Stimulated activated CD8-positive, alpha-beta memory T cell treated with anti-CD3 and anti-CD28 coated beads, Interleukin-4, amount 100 ng/mL, for 48 hours (primary cell): Measurements from ENCODE around the gene MARK3.

Experiments
- DNase-seq: peaks from one replicate; pipeline ENCODE4 v3.0.0-alpha.2; 2020

Gene MARK3

DNA sequence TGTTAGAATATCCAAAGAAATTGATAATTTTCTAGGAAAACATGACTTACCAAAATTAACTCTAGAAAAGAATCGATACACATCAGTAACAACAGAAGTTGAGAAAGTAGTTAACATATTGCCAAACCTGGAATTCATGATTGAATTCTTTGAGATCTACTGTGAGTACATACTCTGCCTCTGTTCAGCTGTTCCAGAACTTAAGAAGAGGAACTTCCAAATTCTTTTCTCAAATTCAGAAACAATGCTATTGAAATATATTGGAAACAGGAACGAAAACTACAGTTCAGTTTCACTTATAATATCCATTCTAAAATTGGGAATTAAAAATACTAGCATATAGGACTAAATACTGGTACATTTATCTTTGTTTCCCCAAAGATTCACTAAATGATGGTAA, 57.9 kb downstream of the MARK3 start:
- DNase-seq: no peak

DNA sequence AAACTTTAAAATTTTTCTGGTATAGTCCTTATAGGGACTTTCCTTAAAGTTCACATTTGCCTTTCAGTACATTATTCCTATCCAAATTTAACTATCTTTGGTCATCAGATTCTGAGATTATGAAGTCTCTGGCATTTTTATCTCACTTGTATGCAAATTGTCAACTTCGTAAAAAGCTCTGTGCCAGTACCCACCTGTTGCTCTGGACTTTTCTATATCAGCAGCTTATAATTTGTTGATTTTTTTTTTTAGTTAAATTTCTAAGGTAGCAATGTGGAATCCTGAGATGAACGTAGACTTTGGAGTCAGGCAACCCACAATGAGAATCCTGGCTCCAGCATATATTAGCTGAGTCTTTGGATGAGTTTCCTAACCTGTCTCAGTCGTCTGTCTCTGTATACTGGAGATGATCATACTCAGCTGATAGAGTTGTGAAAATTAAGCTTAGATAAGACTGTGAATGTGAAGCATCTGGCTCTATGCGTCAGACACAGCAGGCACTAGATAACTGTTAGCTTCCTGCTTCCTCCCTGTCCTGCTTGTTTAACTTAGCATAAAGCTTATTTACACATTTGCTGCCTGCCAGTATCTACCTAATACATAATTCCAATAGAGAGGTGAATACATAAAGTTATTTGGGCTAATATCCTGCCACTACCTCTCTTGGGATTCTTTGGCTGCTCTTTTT, 59.8 kb downstream of the MARK3 start:
- no peak for DNase-seq

DNA sequence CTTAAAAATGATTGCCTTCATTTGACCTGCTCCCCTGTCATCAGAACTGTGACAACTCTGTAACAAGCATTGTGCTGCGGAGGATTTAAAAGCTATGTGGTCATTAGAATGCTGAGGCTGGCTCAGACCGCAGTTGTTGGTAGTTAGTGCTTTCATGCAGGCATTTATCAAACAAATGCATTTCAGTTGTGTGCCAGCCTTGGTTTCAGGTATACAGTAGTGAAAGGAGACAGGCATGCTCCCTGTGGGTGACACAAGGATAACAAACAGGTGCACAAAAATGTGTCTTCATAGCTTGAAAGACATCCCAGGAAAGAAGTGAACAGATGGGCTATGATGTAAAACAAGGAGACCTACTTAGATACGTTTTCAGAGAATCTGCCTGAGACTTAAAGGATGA, 60.6 kb downstream of the MARK3 start:
- DNase-seq: no peak

DNA sequence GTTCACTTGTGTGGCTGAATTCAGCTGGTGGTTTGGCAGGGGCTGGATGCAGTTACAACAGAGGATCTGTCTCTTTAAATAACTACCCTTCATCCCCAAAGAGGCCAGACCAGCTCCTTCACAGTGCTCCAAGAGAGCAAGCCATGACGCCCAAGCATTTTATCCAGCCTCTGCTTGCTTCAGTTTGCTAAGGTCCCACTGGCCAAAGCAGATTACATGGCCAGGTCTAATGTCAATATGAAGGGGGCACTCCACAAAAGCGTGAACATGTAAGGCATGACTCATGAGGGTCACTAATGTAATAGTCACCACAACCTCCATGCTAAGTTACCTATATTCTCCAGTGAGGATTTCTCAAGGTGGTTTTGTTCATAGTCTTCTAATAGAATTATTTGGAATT, 62.9 kb downstream of the MARK3 start:
- no peak for DNase-seq

DNA sequence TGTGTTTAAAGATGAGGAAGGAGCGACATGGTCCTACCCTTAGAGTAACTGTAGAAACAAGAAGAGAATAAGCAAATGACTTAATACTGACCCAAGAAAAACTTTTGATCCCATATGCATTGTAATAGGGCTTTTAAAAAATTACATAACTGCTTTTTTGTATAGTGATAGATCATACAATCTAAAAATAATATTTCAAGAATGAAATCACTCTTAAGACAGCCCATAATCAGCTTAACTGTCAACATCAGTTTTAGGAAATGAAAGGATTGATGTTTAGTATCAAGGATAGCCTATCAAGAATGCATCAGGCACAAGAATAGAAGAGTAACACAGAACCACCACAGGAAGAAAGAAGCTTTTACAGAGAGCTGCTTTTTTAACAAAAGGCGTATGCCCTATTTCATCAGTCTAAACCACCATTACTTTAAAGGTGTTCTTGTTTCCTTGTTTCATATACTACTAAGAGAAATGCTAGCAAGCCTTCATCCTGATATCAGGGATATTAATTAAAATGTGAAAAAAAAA, 64.5 kb downstream of the MARK3 start:
- no peak for DNase-seq

DNA sequence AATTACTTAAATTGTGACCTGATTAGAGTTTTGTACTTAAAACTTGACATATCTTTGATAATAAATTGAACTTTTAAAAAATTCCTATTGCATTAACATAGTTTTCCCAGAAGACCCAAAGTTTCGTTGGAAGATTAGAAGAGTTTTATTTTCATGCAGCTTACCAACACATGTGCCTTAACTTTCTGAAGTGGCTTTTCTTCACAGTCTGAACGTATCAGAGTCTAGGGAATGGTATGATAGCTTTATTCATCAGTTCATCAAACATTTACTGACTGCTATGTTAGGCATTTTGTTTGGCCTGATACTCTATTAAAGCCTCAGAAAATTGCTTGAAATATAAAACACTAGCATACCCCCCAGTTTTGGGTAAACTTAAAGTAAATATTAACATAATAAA, 65.2 kb downstream of the MARK3 start:
- DNase-seq: no peak

DNA sequence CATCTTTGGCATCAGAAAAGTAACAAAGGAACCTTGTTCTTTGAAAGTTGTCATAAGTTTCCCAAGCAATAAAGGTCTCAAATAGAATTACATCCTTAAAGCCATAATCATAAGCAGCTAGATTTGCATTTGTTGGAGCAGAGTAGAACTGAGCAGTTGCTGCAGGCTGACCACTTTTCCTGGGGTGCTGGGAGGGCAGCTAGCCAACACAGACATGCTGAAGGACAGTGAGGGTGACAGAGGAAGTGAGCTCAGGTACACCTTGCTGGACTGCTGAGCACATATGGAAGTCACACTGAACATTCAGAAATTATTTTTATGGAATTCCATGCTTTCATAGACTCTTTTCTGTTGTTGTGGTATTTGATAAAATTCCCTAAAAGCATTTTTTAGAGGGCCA, 66.2 kb downstream of the MARK3 start:
- DNase-seq: no peak

DNA sequence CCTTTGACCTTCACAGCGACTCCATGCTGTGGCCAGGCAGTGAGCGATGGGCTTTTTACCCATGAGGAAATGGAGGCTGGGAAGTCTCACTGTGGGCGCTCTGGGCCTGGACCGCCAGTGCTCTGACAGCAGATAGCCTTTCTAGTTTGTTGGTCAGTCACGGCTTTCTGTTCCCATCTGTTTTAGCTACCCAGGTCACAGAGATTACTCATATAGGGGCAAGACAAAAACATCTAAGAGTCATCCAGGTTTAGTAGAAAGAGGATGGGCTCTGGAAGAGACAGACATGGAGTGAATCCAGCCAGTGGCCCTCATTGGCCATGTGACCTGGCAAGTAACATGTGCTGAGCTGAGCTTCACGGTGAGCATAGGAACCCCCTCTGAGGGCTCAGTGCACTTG, 68.6 kb downstream of the MARK3 start:
- no peak for DNase-seq

DNA sequence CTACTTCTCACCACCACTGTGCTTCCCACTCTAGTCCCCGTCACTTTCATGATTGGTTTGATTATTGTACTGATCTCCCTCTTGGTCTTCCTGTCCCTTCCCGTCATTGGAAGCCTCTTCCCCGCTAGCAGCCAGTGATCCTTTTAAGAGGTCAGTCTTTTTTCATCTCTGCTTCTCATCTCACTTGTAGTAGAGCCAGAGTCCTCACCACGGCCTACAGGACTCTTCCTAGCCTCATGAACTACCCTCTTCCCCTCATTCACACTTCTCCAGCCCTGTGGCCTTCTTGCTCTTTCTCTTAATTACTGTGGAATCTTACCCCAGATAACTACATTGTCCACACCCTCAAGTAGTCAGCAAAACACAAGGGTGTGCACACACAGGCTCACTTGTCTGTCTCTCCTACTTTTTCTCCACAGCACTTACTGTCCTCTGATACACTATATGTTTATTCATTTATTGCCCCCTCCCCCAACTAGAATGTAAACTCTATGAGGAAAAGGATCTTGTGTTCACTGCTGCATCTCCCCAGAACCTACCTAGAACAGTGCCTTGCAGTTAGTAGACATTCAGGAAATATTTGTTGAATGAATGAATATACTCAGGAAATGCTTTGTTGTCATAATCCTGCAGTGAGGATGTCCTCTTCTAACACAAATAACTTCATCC, 71.1 kb downstream of the MARK3 start:
- no peak for DNase-seq

DNA sequence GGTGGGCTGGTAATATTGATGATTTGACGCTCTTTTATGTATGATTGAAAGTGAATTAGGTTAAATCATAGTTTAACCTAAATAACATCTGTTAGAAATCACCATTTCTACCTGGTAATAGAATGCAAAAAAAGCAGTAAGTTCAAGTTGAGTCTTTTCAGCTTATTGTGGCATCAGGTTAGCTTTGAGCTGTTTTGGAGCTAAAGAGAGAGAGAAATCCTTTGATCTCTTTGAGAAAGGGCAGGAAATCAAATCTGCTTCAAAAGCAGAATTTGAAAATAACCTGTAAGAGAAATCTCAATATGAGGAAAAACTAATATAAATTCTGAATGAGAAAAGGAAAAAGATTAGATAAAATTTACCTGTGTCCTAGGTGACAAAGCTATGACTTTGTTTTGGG, 75.2 kb downstream of the MARK3 start:
- no peak for DNase-seq

DNA sequence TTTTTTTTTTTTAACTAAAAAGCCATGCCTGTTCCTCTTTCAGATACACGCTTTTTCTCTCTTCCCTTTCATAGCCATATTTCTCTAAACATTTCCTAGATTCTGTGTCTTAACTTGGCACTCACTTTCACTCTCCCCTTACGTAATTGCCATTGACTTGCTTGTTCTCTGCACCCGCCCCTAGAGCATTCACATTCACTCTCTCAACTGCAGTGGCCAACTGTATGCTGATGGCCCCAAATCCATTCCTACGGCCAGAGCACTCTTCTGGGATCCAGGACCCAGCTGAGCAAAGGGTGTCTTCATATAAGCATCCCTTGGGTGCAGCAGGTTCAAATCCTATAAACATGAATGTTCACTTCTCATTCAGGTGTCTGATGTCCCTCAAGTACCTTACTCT, 77.9 kb downstream of the MARK3 start:
- DNase-seq: no peak

DNA sequence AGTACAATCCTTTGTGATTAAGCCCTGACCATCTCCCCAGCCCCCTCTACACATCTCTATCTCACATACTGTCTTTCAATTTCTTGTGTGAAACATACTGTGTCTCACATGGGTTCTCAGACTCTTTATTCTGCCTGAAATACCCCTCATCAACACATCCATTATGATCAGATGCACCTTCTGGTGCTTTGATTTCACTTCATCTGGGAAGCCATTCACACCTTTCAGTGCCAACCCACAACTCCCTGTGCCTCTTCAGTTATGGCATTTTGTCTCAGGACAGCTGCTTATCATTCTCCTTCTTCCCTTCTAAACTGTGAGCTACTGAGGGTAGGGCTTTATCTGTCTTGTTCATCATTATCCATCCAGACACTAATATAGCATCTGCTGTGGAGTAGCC, 78.6 kb downstream of the MARK3 start:
- DNase-seq: no peak

DNA sequence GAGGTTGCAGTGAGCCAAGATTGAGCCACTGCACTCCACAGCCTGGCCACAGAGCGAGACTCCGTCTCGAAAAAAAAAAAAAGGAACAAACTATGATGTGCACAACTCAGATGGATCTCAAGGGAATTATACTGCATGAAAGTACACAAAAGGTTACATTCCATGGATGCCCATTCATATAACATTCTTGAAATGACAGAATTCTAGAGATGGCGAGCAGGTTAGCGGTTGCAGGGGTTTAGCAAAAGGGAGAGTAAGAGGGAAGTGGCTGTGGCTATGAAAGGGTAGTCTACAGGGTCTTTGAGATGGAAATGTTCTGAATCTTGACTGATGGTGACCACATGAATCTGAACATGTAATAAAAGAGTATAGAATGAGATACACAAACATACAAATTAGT, 87.7 kb downstream of the MARK3 start:
- no peak for DNase-seq

DNA sequence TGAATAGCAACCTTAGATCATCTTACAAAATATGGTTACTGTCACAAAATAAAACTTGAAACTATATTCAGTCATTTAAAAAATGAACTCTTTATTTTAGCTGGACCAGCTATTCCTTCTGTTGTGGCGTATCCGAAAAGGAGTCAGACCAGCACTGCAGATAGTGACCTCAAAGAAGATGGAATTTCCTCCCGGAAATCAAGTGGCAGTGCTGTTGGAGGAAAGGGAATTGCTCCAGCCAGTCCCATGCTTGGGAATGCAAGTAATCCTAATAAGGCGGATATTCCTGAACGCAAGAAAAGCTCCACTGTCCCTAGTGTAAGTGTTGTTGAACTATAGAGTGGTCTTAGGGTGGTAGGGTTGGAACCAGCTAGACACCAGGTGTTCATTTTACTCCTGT, 89.7 kb downstream of the MARK3 start:
- no peak for DNase-seq

DNA sequence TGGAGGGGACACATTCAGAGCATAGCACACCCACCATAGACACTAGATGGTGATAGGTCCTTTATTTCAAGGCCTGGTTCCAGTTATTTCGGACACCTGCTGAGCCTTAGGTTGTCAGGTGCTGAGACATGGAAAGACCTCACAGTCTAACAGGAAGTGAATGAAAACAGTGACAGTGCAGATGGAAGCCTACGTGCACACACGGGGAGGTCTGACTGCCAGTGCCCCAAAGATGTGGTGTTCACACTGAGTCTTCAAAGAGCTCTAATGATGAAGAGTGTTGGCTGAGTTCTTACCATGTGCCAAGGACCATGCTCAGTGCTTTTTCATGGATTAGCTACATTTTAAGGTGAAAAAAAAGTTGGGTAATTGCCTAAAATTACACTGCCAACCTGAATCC, 90.8 kb downstream of the MARK3 start:
- no peak for DNase-seq

DNA sequence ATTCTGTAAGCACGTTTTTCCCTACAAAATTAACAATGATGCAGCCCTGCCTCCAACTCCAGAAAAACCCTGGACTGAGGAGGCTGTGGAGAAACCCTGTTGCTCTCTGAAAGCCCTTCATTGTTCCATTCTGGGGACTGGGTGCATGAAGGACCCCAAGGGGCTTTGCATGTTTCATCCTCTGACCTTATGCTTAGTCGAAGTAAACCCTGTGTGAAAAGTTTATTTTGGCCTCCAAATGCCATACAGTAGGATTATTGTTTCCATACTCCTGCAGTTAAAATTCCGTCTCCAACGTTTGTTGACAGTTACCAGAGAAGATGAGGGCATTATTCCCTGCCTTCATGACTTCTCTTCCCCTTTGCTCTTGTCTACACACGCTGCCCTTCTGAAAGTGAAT, 91.4 kb downstream of the MARK3 start:
- no peak for DNase-seq

DNA sequence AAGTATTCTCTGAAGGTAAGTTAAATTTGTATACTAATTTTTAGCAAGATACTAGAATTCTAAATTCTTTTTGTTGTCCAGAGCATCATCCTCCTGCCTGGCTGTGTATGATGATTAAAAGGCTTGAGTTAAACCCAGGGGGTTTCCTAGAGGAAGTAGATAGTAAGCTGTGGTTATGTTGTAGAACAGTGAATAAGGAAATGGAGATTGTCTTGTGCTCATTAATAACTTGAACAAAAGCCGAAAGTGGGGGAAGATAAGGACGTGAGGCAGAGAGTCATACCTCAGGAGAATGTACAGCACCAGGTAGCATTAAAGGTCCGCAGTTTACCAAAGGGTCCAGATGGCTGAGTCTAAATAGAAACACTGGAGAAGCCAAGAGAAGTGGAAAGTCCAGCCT, 95.4 kb downstream of the MARK3 start:
- DNase-seq: no peak

DNA sequence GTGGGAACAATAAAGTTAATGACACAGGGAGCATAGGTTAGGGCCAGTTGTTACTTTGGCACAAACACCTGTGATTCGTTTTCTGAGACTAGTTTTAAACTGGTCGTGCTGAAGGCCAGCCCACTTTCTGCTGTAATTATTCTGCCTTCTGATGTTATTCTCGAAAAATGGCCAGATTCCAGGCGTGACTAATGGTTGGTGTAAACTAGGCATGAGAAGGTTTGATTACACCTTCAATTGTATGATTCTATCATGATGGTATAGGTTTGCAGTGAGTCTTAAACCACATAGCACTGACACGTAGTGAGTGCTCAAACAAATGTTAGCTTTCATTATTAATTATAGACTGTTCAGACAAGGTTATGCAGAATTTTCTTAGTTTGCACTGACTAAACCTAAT, 98.4 kb downstream of the MARK3 start:
- no peak for DNase-seq

DNA sequence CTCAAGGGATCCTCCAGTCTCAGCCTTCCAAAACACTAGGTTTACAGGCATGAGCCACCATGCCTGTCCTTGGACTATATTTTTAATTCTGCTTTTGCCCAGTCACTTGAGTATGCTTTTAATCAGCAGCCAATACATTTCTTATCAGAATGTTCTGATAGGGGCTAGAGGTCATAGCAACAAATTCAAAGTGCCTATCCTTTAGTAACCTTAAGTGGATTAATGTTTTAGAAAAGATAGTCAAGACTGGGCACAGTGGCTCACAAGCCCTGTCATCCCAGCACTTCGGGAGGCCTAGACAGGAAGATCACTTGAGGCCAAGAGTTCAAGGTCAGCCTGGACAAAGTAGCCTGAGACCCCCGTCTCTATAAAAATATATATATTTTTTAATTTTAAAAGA, 100.3 kb downstream of the MARK3 start:
- DNase-seq: no peak

DNA sequence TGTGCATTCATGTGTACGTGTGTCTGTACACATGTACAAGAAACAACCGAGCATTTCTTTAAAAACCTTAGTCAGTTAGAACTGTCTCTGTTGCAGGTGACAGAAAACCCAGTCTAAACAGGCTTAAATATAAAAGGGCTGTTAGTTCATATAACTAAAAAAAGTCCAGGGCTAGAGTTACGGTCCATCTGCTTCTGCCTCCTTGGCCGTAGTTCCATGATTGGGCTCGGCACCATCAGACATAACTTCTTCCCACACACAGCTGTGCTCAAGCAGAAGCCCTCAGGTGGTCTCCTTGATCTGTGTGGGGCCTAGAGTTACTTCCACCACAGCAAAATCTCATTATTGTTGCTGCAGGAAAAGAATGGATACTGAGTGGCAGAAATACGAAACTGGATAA, 102.9 kb downstream of the MARK3 start:
- no peak for DNase-seq

DNA sequence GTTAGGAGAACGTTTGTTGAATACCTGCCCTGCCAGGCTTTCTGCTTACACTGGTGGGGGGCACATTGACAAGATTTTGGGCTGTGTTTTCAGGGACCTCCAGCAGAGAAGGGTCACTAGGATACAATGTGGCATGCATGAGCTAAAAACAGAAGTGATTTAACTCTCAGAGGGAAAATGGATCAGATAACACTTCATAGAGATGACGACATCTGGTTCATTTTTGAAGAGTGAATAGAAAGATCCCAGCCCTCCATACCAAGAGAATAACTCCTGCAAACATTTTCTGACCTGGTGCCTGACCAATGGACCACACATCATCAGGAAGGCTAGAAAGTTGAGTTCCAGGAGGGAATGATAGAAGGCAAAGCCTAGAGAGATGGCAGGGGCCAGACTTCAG, 103.7 kb downstream of the MARK3 start:
- DNase-seq: no peak

DNA sequence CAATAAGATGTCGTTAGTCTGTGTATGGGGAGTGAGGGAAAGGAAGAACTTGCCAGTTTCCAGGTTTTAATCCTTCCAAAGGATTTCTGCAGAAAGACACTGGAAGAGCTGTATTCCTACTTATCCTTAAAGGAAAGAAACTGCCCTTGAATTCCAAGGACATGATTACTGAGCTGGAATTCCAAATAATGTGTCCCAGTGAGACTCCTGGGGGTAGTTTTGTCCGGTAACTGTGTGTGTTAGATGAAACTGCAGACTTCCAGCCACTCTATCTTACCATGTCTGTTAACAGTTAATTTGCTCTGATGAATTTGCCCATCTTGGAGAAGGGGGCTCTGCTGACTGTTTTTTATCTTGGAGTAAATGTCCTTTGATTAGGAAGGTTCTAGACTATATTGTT, 104.4 kb downstream of the MARK3 start:
- DNase-seq: no peak

DNA sequence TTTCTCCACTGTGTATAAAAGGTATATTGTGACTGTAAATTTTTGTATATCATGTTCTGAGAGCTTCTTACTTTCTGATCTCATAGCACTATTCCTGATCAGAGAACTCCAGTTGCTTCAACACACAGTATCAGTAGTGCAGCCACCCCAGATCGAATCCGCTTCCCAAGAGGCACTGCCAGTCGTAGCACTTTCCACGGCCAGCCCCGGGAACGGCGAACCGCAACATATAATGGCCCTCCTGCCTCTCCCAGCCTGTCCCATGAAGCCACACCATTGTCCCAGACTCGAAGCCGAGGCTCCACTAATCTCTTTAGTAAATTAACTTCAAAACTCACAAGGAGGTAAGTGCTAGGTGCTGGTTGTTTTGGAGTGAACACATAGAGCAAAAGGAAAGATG, 106.5 kb downstream of the MARK3 start:
- DNase-seq: no peak

DNA sequence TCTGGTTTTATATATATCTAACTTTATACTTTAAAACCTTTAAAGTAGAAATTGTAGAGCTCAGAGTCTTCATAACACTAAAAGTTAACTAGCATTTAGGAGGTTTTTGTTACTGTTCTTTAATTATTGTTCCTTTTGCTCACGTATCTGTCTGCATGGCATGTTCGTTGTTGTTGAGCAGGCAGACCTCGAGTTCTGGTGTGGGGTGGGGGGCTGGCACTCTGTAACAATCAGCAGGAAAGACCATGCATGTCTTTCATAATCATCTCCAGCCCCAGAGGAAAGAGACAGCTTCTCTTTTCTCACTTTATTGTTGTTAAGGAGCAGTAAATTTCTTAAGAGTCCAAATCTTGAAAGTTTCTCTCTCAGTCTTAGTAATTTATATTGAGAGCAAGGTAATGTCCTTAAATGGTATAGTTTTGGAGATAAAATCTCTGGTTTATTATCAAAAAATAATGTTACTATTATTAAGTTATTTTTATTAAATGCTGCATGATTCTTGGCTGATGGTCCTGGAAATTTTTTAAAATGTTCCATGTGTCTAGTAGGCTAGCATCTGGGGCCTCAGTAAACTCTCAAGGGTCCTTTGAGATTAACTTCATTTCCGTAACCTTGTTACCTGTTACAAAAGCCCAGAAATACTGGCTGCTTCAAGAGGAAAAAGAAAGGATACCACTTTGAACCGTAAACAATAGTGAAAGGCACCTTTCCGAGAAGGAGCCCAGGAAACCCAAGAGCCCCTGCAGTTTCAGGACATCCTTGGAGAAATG, 107.1 kb downstream of the MARK3 start:
- no peak for DNase-seq
